Fibroblast of lung (primary cell): ENCODE results near the gene TECPR2. TPM values are rescaled to one million over a fixed set of nuclear protein-coding genes. Genes with fewer than 3 reads are reported as not detected.

ENCODE experiments used
- DNase-seq, 2 donors: peaks; one replicate each; pipeline versions ENCODE4 v3.0.0 to v3.0.0-alpha.2; 2010; ENCODE audit warnings: low read depth in 2 of 2
- H2AFZ ChIP-seq: 2 replicates; pipeline ENCODE4 v1.5.1; 2012; ENCODE audit warnings: low read length, control low read depth, inconsistent platforms
- H3K27ac ChIP-seq: 2 replicates; pipeline ENCODE4 v1.5.1; 2011; ENCODE audit warnings: low read length, control low read depth; ENCODE audit not compliant: insufficient read depth
- H3K27me3 ChIP-seq: 2 replicates; pipeline ENCODE4 v1.5.1; 2011; ENCODE audit warnings: mild to moderate bottlenecking, low read length; ENCODE audit not compliant: control insufficient read depth, insufficient read depth
- H3K36me3 ChIP-seq: 2 replicates; pipeline ENCODE4 v1.5.1; 2011; ENCODE audit warnings: low read length; ENCODE audit not compliant: control insufficient read depth, insufficient read depth
- H3K4me1 ChIP-seq: 2 replicates; pipeline ENCODE4 v1.5.1; 2011; ENCODE audit warnings: low read length; ENCODE audit not compliant: control insufficient read depth, insufficient read depth; ENCODE audit errors: extremely low read depth
- H3K4me2 ChIP-seq: 2 replicates; pipeline ENCODE4 v1.5.1; 2011; ENCODE audit warnings: low read length, control low read depth; ENCODE audit not compliant: insufficient read depth; ENCODE audit errors: extremely low read depth
- H3K4me3 ChIP-seq, 4 experiments: fragments of 200-600 bp in 1 of 4; sonication (generic) in 1 of 4; replicated peaks in 1 of 4; 2 replicates each; pipeline ENCODE4 v1.5.1; 2011 to 2016; ENCODE audit warnings: low read length in 4 of 4, low read depth in 3 of 4, mild to moderate bottlenecking in 3 of 4, control low read depth in 2 of 4, inconsistent platforms in 1 of 4, mixed read lengths in 1 of 4; ENCODE audit not compliant: insufficient read depth in 1 of 4; ENCODE audit errors: control extremely low read depth in 1 of 4
- H3K79me2 ChIP-seq: 2 replicates; pipeline ENCODE4 v1.5.1; 2012; ENCODE audit warnings: mild to moderate bottlenecking, low read length, inconsistent platforms; ENCODE audit not compliant: control insufficient read depth, insufficient read depth
- H3K9ac ChIP-seq: 2 replicates; pipeline ENCODE4 v1.5.1; 2011; ENCODE audit warnings: mild to moderate bottlenecking, low read length, control low read depth; ENCODE audit not compliant: insufficient read depth
- H3K9me3 ChIP-seq: 2 replicates; pipeline ENCODE4 v1.5.1; 2012; ENCODE audit warnings: low read depth, low read length; ENCODE audit not compliant: control insufficient read depth, insufficient read depth
- H4K20me1 ChIP-seq: 2 replicates; pipeline ENCODE4 v1.5.1; 2011; ENCODE audit warnings: low read length; ENCODE audit not compliant: control insufficient read depth, insufficient read depth; ENCODE audit errors: extremely low read depth
- CTCF ChIP-seq, 2 donors: IDR thresholded peaks in 1 of 2; conservative IDR thresholded peaks in 1 of 2; 1 replicate in 1 of 2; 2 replicates in 1 of 2; pipeline ENCODE4 v1.5.1; 2011 to 2012; ENCODE audit warnings: low read length in 2 of 2, control low read depth in 1 of 2, inconsistent platforms in 1 of 2, low read depth in 1 of 2, mild to moderate bottlenecking in 1 of 2
- EZH2 ChIP-seq: IDR thresholded peaks from 2 replicates; pipeline ENCODE4 v1.5.1; 2012; ENCODE audit warnings: low read length, control low read depth, mild to moderate bottlenecking; ENCODE audit errors: missing control alignments
- polyA plus RNA-seq, 2 donors: library from polyadenylated mRNA; depleted of rRNA in 1 of 2; stranded (reverse) in 1 of 2; unstranded in 1 of 2; fragments of >200 nt; gene quantifications; 2 replicates each; pipeline ENCODE4 v1.2.1, GENCODE V29; 2011 to 2012; ENCODE audit warnings: missing spikeins in 1 of 2
- total RNA-seq: library from RNA; depleted of rRNA; stranded (reverse); fragments of >200 nt; gene quantifications from 2 replicates; pipeline ENCODE4 v1.2.1, GENCODE V29; 2014

Gene TECPR2
- total and polyA plus RNA-seq, 2 donors (not counting 1 experiment from before 2014, with no cell fraction given), result 9.2 to 17.8 TPM

- Histone ChIP-seq H3K27me3 (no peaks in the 10 kb centered on the region), H3K4me2 (peak overlapping the region; percentile 99), H3K36me3 (no peaks in the 10 kb centered on the region), H3K27ac (peak overlapping the region; percentile 69), H3K9me3 (no peaks in the 10 kb centered on the region), H3K4me1 (peaks cover 9% of the 10 kb centered on the region), H3K79me2 (peaks cover 4% of the 10 kb centered on the region), H4K20me1 (no peaks in the 10 kb centered on the region), H2AFZ (peak overlapping the region; percentile 84), H3K9ac (no peak overlapping the region), H3K4me3 (peak overlapping the region; percentile 47 to 65 (median 57))
- TF ChIP-seq EZH2, result no peak
- peak; percentile 79 to 81 for DNase-seq
Measured at GRCh38 chr14:102316338-102316742, 46.4 kb upstream of the TECPR2 start.

DNA sequence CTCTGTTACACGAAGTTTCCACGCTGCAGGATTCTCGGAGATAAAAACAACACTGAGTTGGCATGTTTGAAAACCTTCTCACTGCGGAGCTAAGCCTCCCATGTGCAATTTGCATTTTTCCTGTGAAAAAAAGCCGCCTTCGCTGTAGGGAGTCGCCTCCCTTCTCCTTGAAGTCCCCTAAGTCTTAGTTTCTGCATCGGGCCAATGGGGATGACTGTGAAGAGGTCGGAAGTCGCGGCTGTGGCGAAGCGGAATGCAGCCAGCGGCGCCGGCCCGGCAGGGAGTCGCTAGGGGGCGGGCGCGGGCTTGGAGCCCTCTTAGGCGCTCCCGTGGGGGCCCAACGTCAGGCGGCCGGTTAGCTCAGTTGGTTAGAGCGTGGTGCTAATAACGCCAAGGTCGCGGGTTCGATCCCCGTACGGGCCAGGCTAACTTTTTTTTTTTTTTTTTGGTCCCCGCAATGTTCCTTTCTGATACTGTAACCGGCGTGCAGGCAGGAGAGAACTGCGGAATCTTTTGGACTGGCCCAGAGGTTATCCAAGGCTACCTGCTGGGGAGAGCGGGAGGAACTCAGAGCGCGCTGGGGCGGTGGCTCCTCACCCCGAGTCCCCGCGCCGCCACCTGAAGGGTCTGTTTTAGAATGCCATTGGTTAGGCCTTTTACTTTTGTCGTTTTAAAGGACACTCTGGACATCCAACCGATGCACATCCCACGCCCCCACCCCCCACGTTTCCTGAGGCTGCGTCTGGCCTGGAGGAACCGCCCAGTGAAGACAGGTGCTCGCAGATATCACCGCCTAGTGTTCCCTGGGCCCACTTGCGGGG lies 45.8 kb upstream of the TECPR2 start:
- DNase-seq, result peak; percentile 89 to 95
- peak overlapping the region; percentile 84 for H2AFZ ChIP-seq
- peaks cover 9% of the 10 kb centered on the region for H3K4me1 ChIP-seq
- no peaks in the 10 kb centered on the region for H3K27me3 ChIP-seq
- H3K79me2 ChIP-seq, result peaks cover 4% of the 10 kb centered on the region
- peak overlapping the region; percentile 47 to 65 (median 57) for H3K4me3 ChIP-seq
- H3K4me2 ChIP-seq, result peak overlapping the region; percentile 99
- H4K20me1 ChIP-seq, result no peaks in the 10 kb centered on the region
- peak overlapping the region; percentile 69 for H3K27ac ChIP-seq
- no peaks in the 10 kb centered on the region for H3K9me3 ChIP-seq
- H3K36me3 ChIP-seq, result no peaks in the 10 kb centered on the region
- TF ChIP-seq EZH2 (no peak), CTCF (conservative IDR thresholded peaks at IDR 0.05 in 1 of 2, IDR thresholded peaks at IDR 0.05 in 1 of 2; ENCODE audit: low read depth in 1 of 2, low read length in 2 of 2) (peak; percentile 65 to 70)
- peak overlapping the region; percentile 4 for H3K9ac ChIP-seq

- Histone ChIP-seq H3K27me3 (no peaks in the 10 kb centered on the region), H4K20me1 (no peaks in the 10 kb centered on the region), H3K9ac (no peak overlapping the region), H3K9me3 (no peaks in the 10 kb centered on the region), H3K4me1 (peaks cover 9% of the 10 kb centered on the region), H3K27ac (no peak overlapping the region), H3K79me2 (peaks cover 4% of the 10 kb centered on the region), H3K4me3 (peak overlapping the region; percentile 17 to 65 (median 50)), H3K36me3 (no peaks in the 10 kb centered on the region), H3K4me2 (peak overlapping the region; percentile 21), H2AFZ (peak overlapping the region; percentile 6)
- no peak for TF ChIP-seq EZH2
- no peak for TF ChIP-seq CTCF (conservative IDR thresholded peaks at IDR 0.05 in 1 of 2, IDR thresholded peaks at IDR 0.05 in 1 of 2; ENCODE audit: low read depth in 1 of 2, low read length in 2 of 2)
- DNase-seq, result no peak
Measured at GRCh38 chr14:102317564-102318248, 45.0 kb upstream of the TECPR2 start.
